ENCODE measurements around the gene FNDC3B.

The FNDC3B gene

DNA sequence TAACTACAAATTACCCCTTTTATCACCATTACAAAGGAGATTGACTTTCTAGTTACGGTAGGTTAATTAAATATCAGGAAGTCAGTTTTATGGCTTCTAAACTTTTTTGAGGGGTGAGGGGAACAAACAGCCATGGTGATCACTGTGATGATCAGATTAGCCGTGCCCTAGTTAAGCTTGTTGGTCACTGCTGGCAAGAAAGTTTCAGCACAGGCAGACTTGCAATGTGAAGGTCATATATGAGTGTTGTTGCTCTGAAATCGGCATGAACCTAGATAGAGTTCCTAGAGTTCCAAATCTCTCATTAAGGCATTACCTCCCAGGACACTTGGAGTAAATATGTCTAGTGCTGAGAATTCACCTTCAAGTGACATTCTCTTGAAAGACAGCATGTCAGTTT is 252.3 kb downstream of the FNDC3B start:
- H3K9me3 ChIP-seq (replicated peaks in 1 of 2; ENCODE audit: control insufficient read depth in 2 of 2, insufficient read depth in 1 of 2, low read depth in 1 of 2, low read length in 2 of 2), result peaks cover under 1 to 5% of the 10 kb centered on the region in 2 donors
- DNase-seq (ENCODE audit: low spot score), result no peak
- H4K8ac ChIP-seq (ENCODE audit: low read depth, low read length), result no peak overlapping the region
- no peak overlapping the region for H2BK15ac ChIP-seq (ENCODE audit: low read length)
- no peak overlapping the region for H3K4me3 ChIP-seq (ENCODE audit: low read length in 2 of 2)
- H2AK5ac ChIP-seq (ENCODE audit: low read depth, low read length), result no peak overlapping the region
- no peak overlapping the region for H3K9ac ChIP-seq (ENCODE audit: low read depth, low read length, poor library complexity)
- no peak overlapping the region for H2BK120ac ChIP-seq (ENCODE audit: low read depth, low read length)
- no peak overlapping the region for H3K23ac ChIP-seq (ENCODE audit: low read depth, low read length, poor library complexity)
- H3K14ac ChIP-seq (ENCODE audit: low read length), result no peak overlapping the region
- H3K18ac ChIP-seq (ENCODE audit: low read length), result no peak overlapping the region
- no peak overlapping the region for H2BK12ac ChIP-seq (ENCODE audit: low read length)
- H3K27me3 ChIP-seq (ENCODE audit: control insufficient read depth in 3 of 3, insufficient read depth in 3 of 3, low read depth in 1 of 3, low read length in 3 of 3), result no peaks in the 10 kb centered on the region
- no peak overlapping the region for H3K4me2 ChIP-seq (ENCODE audit: insufficient read depth, low read length, poor library complexity, severe bottlenecking)
- peaks cover 3% of the 10 kb centered on the region for H3K79me1 ChIP-seq (ENCODE audit: low read depth, low read length)
- H3K4me1 ChIP-seq (ENCODE audit: control insufficient read depth in 2 of 2, insufficient read depth in 1 of 2, low read depth in 1 of 2, low read length in 2 of 2), result peaks cover 0 to 2% of the 10 kb centered on the region in 2 donors
- no peak overlapping the region for H3K4ac ChIP-seq (ENCODE audit: low read length)
- H3K36me3 ChIP-seq (replicated peaks in 1 of 2; ENCODE audit: control insufficient read depth in 2 of 2, insufficient read depth in 2 of 2, low read length in 2 of 2), result peaks cover 14 to 98% of the 10 kb centered on the region in 2 donors
- no peak overlapping the region for H3K27ac ChIP-seq (replicated peaks; ENCODE audit: low read length)
- no peak overlapping the region for H2AFZ ChIP-seq (ENCODE audit: low read length)
- H2BK5ac ChIP-seq (ENCODE audit: low read length), result no peak overlapping the region
- WGBS, 2 donors (ENCODE audit: extremely low coverage in 2 of 2, insufficient read length in 2 of 2, insufficient replicate concordance in 1 of 2), result no CpG with 5 or more reads among the region's 3 CpGs
- no peak overlapping the region for H4K91ac ChIP-seq (ENCODE audit: low read depth, low read length, poor library complexity)

DNA sequence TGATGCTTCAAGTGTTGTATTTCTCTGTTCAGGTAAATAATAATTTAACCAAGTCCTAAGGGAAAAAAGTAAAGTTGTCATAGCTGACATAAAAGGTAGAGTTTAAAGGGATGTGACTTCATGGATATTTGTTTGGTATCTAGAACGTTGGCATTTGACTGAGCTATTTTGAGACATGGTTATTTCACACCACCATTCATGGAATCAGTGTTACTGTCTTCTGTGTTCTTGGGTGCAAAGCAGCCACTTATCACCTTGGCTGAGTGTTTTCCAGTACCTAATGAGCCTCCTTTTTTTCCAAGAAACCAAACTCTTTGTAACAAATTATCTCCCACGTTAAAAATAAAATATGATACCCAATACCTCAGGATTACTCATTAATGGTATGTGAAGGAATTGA is 253.0 kb downstream of the FNDC3B start:
- Histone ChIP-seq H3K36me3 (replicated peaks in 1 of 2; ENCODE audit: control insufficient read depth in 2 of 2, insufficient read depth in 2 of 2, low read length in 2 of 2) (peaks cover 15 to 97% of the 10 kb centered on the region in 2 donors), H3K4me1 (ENCODE audit: control insufficient read depth in 2 of 2, insufficient read depth in 1 of 2, low read depth in 1 of 2, low read length in 2 of 2) (peaks cover 0 to 2% of the 10 kb centered on the region in 2 donors), H3K27ac (replicated peaks; ENCODE audit: low read length) (no peak overlapping the region), H2BK5ac (ENCODE audit: low read length) (no peak overlapping the region), H3K9ac (ENCODE audit: low read depth, low read length, poor library complexity) (no peak overlapping the region), H3K4me2 (ENCODE audit: insufficient read depth, low read length, poor library complexity, severe bottlenecking) (no peak overlapping the region), H3K27me3 (ENCODE audit: control insufficient read depth in 3 of 3, insufficient read depth in 3 of 3, low read depth in 1 of 3, low read length in 3 of 3) (no peaks in the 10 kb centered on the region), H3K79me1 (ENCODE audit: low read depth, low read length) (peaks cover 3% of the 10 kb centered on the region), H3K9me3 (replicated peaks in 1 of 2; ENCODE audit: control insufficient read depth in 2 of 2, insufficient read depth in 1 of 2, low read depth in 1 of 2, low read length in 2 of 2) (peaks cover 2 to 5% of the 10 kb centered on the region in 2 donors), H2BK120ac (ENCODE audit: low read depth, low read length) (no peak overlapping the region), H3K18ac (ENCODE audit: low read length) (no peak overlapping the region), H3K4me3 (ENCODE audit: low read length in 2 of 2) (no peak overlapping the region), H2AFZ (ENCODE audit: low read length) (no peak overlapping the region), H2BK15ac (ENCODE audit: low read length) (no peak overlapping the region), H4K8ac (ENCODE audit: low read depth, low read length) (no peak overlapping the region), H3K23ac (ENCODE audit: low read depth, low read length, poor library complexity) (no peak overlapping the region), H3K14ac (ENCODE audit: low read length) (no peak overlapping the region), H2AK5ac (ENCODE audit: low read depth, low read length) (no peak overlapping the region), H4K91ac (ENCODE audit: low read depth, low read length, poor library complexity) (no peak overlapping the region), H2BK12ac (ENCODE audit: low read length) (no peak overlapping the region), H3K4ac (ENCODE audit: low read length) (no peak overlapping the region)
- DNase-seq (ENCODE audit: low spot score), result no peak
- WGBS, 2 donors (ENCODE audit: extremely low coverage in 2 of 2, insufficient read length in 2 of 2, insufficient replicate concordance in 1 of 2), result no CpG with 5 or more reads among the region's 2 CpGs

DNA sequence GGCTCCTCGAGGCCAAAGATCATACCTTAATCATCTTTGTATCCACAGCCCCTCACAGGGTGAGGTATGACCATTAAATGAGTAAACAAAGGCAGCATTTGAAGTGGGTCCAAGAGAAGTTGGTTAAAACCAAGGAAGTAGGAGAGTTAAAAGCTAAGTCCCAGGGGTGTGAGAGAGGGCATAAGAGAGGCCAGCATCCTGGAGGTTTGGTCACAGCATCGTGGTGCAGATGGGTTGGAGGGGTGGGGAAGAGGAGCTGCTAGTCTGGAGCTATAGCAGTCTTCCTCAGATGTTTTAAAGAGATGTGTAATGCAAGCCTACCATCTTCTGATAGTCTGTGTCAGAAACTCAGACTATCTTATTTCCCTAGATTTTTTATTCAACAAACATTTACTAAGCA is 253.7 kb downstream of the FNDC3B start:
- H4K91ac ChIP-seq (ENCODE audit: low read depth, low read length, poor library complexity), result no peak overlapping the region
- H2BK12ac ChIP-seq (ENCODE audit: low read length), result no peak overlapping the region
- no peak overlapping the region for H3K4ac ChIP-seq (ENCODE audit: low read length)
- no peak overlapping the region for H2BK15ac ChIP-seq (ENCODE audit: low read length)
- no peak overlapping the region for H2BK5ac ChIP-seq (ENCODE audit: low read length)
- H3K27ac ChIP-seq (replicated peaks; ENCODE audit: low read length), result no peak overlapping the region
- H3K9ac ChIP-seq (ENCODE audit: low read depth, low read length, poor library complexity), result no peak overlapping the region
- no peak overlapping the region for H2AFZ ChIP-seq (ENCODE audit: low read length)
- no peak overlapping the region for H3K14ac ChIP-seq (ENCODE audit: low read length)
- H3K18ac ChIP-seq (ENCODE audit: low read length), result no peak overlapping the region
- peaks cover 0 to 2% of the 10 kb centered on the region in 2 donors for H3K4me1 ChIP-seq (ENCODE audit: control insufficient read depth in 2 of 2, insufficient read depth in 1 of 2, low read depth in 1 of 2, low read length in 2 of 2)
- no peak overlapping the region for H2BK120ac ChIP-seq (ENCODE audit: low read depth, low read length)
- no peak overlapping the region for H3K4me3 ChIP-seq (ENCODE audit: low read length in 2 of 2)
- no peak overlapping the region for H4K8ac ChIP-seq (ENCODE audit: low read depth, low read length)
- H2AK5ac ChIP-seq (ENCODE audit: low read depth, low read length), result no peak overlapping the region
- H3K79me1 ChIP-seq (ENCODE audit: low read depth, low read length), result peaks cover 3% of the 10 kb centered on the region
- no peak overlapping the region for H3K4me2 ChIP-seq (ENCODE audit: insufficient read depth, low read length, poor library complexity, severe bottlenecking)
- DNase-seq (ENCODE audit: low spot score), result no peak
- peaks cover 15 to 95% of the 10 kb centered on the region in 2 donors for H3K36me3 ChIP-seq (replicated peaks in 1 of 2; ENCODE audit: control insufficient read depth in 2 of 2, insufficient read depth in 2 of 2, low read length in 2 of 2)
- peaks cover 2 to 5% of the 10 kb centered on the region in 2 donors for H3K9me3 ChIP-seq (replicated peaks in 1 of 2; ENCODE audit: control insufficient read depth in 2 of 2, insufficient read depth in 1 of 2, low read depth in 1 of 2, low read length in 2 of 2)
- no CpG with 5 or more reads among the region's 2 CpGs for WGBS, 2 donors (ENCODE audit: extremely low coverage in 2 of 2, insufficient read length in 2 of 2, insufficient replicate concordance in 1 of 2)
- H3K27me3 ChIP-seq (ENCODE audit: control insufficient read depth in 3 of 3, insufficient read depth in 3 of 3, low read depth in 1 of 3, low read length in 3 of 3), result no peaks in the 10 kb centered on the region
- H3K23ac ChIP-seq (ENCODE audit: low read depth, low read length, poor library complexity), result no peak overlapping the region

DNA sequence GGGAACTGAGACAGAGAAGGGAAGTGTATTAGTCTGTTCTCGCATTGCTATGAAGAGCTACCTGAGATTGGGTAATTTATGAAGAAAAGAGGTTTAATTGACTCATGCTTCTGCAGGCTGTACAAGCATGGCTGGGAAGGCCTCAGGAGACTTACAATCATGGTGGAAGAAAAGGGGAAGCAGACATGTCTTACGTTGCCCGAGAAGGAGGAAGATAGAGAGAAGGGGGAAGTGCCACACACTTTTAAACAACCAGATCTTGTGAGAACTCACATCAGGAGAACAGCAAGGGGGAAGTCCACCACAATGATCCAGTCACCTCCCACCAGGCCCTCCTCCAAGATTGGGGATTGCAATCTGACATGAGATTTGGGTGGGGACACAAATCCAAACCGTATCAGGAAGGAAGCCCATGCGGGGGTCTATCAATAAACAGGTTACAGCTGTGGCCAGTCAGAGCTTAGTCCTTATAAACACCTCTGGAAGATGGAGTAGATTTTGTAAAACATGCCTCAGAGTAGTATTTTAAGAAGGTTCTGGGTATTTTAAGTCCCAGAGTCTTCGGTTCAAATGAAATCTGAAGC is 254.9 kb downstream of the FNDC3B start:
- Histone ChIP-seq H4K91ac (ENCODE audit: low read depth, low read length, poor library complexity) (no peak overlapping the region), H3K27me3 (ENCODE audit: control insufficient read depth in 3 of 3, insufficient read depth in 3 of 3, low read depth in 1 of 3, low read length in 3 of 3) (no peaks in the 10 kb centered on the region), H3K27ac (replicated peaks; ENCODE audit: low read length) (no peak overlapping the region), H3K79me1 (ENCODE audit: low read depth, low read length) (peaks cover 3% of the 10 kb centered on the region), H2BK15ac (ENCODE audit: low read length) (no peak overlapping the region), H3K4me3 (ENCODE audit: low read length in 2 of 2) (no peak overlapping the region), H3K36me3 (replicated peaks in 1 of 2; ENCODE audit: control insufficient read depth in 2 of 2, insufficient read depth in 2 of 2, low read length in 2 of 2) (peaks cover 13 to 97% of the 10 kb centered on the region in 2 donors), H3K9me3 (replicated peaks in 1 of 2; ENCODE audit: control insufficient read depth in 2 of 2, insufficient read depth in 1 of 2, low read depth in 1 of 2, low read length in 2 of 2) (peaks cover 2 to 5% of the 10 kb centered on the region in 2 donors), H3K4me1 (ENCODE audit: control insufficient read depth in 2 of 2, insufficient read depth in 1 of 2, low read depth in 1 of 2, low read length in 2 of 2) (no peaks in the 10 kb centered on the region), H3K14ac (ENCODE audit: low read length) (no peak overlapping the region), H4K8ac (ENCODE audit: low read depth, low read length) (no peak overlapping the region), H3K18ac (ENCODE audit: low read length) (no peak overlapping the region), H2BK5ac (ENCODE audit: low read length) (no peak overlapping the region), H3K4me2 (ENCODE audit: insufficient read depth, low read length, poor library complexity, severe bottlenecking) (no peak overlapping the region), H2AK5ac (ENCODE audit: low read depth, low read length) (no peak overlapping the region), H2AFZ (ENCODE audit: low read length) (no peak overlapping the region), H3K9ac (ENCODE audit: low read depth, low read length, poor library complexity) (no peak overlapping the region), H2BK120ac (ENCODE audit: low read depth, low read length) (no peak overlapping the region), H3K23ac (ENCODE audit: low read depth, low read length, poor library complexity) (no peak overlapping the region), H2BK12ac (ENCODE audit: low read length) (no peak overlapping the region), H3K4ac (ENCODE audit: low read length) (no peak overlapping the region)
- WGBS, 2 donors (ENCODE audit: extremely low coverage in 2 of 2, insufficient read length in 2 of 2, insufficient replicate concordance in 1 of 2), result no CpG with 5 or more reads among the region's 6 CpGs
- DNase-seq (ENCODE audit: low spot score), result no peak
